IPS-11a (cell line): Measurements from ENCODE around the gene TSPAN12.

Experiments used
- H3K4me3 ChIP-seq: one replicate; pipeline ENCODE4 v1.5.1; 2013; ENCODE audit warnings: low read depth, low read length, control low read depth

TSPAN12 gene

GRCh38 chr7:120760050-120760449 is 97.9 kb downstream of the TSPAN12 start:
- no peak overlapping the region for H3K4me3 ChIP-seq

- H3K4me3 ChIP-seq, result no peak overlapping the region
Observed at GRCh38 chr7:120743128-120743527, 114.8 kb downstream of the TSPAN12 start.

- no peak overlapping the region for H3K4me3 ChIP-seq
Observed at GRCh38 chr7:120742372-120742771, 115.6 kb downstream of the TSPAN12 start.

DNA sequence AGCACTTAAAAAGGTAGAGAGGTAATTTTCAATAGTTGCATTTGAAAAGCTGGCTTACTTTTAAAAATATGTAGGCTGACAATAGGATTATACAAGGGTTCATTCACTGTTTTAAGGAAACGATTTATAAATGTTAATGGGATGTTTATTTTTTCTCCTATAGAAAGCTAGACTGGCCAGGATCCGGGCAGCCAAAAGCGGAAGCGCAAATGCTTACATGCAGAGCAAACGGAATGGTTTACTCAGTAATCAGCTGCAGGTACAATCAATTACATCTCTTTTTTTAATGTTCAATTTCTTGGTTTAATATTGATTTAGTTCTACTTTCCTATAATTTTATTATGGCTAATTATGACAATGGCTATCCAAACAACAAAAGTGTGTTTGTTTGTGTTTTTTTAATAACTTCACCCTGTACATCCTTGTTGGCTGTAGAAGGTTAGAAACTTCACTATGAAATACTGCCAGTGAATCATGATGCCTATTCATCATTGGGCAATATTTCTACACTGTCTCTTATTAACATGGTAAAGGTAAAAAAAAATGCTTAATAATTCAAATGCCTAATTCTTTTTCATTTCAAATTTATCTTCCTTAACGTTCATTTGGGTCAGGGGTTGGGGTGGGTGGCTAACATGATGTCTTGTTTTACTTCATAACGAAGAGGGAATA is 116.4 kb downstream of the TSPAN12 start:
- no peak overlapping the region for H3K4me3 ChIP-seq

- H3K4me3 ChIP-seq, result no peak overlapping the region
Observed at GRCh38 chr7:120740348-120740747, 117.6 kb downstream of the TSPAN12 start.

- no peak overlapping the region for H3K4me3 ChIP-seq
Observed at GRCh38 chr7:120738816-120739215, 119.1 kb downstream of the TSPAN12 start.
